CD4-positive, alpha-beta T cell (primary cell): Measurements from ENCODE around the gene KRT2. TPM values are rescaled to one million over a fixed set of nuclear protein-coding genes. Genes with fewer than 3 reads are reported as not detected.

Experiments
- ATAC-seq: fragments of 200-7000 bp; cut with Tn5 transposase; one replicate; pipeline ENCODE4 v1.10.0; 2022; ENCODE audit warnings: mild to moderate bottlenecking; ENCODE audit not compliant: poor library complexity
- CTCF ChIA-PET: fragments of 350-600 bp; sonication (Branson Sonifier 250); formaldehyde crosslinking; loops from one replicate; lab custom pipeline; 2021; ENCODE audit warnings: antibody characterized with exemption, inconsistent platforms; lab: Charles Lee
- POLR2A ChIA-PET: fragments of 350-600 bp; sonication (Branson Sonifier 250); formaldehyde crosslinking; loops from one replicate; lab custom pipeline; 2021; ENCODE audit warnings: antibody characterized with exemption, inconsistent platforms; lab: Charles Lee
- DNase-seq, 14 experiments: peaks; one replicate each; pipeline ENCODE4 v3.0.0-alpha.2; 2013 to 2020; ENCODE audit warnings: mixed read lengths in 2 of 14
- H3K27ac ChIP-seq, 2 donors: one replicate each; pipeline versions ENCODE4 v1.5.1 to v1.7.0; 2013; ENCODE audit warnings: low read length in 2 of 2, low read depth in 1 of 2, mild to moderate bottlenecking in 1 of 2
- H3K27me3 ChIP-seq, 2 experiments: 1 replicate in 1 of 2; 2 replicates in 1 of 2; pipeline versions ENCODE4 v1.6.1 to v1.7.0; 2013; ENCODE audit warnings: low read length in 2 of 2, control low read depth in 1 of 2, mild to moderate bottlenecking in 1 of 2, moderate library complexity in 1 of 2; ENCODE audit not compliant: insufficient read depth in 2 of 2, control insufficient read depth in 1 of 2
- H3K36me3 ChIP-seq: one replicate; pipeline ENCODE4 v1.6.1; 2013; ENCODE audit warnings: low read length, control low read depth; ENCODE audit not compliant: insufficient read depth
- H3K4me1 ChIP-seq: one replicate; pipeline ENCODE4 v1.6.1; 2013; ENCODE audit warnings: low read length, control low read depth; ENCODE audit not compliant: insufficient read depth
- H3K4me3 ChIP-seq: one replicate; pipeline ENCODE4 v1.5.1; 2013; ENCODE audit warnings: mild to moderate bottlenecking, low read length, moderate library complexity
- H3K9me3 ChIP-seq, 2 experiments: 1 replicate in 1 of 2; 2 replicates in 1 of 2; pipeline versions ENCODE4 v1.6.1 to v1.7.0; 2013; ENCODE audit warnings: low read length in 2 of 2, mild to moderate bottlenecking in 2 of 2, control low read depth in 1 of 2, moderate library complexity in 1 of 2; ENCODE audit not compliant: control insufficient read depth in 1 of 2, insufficient read depth in 1 of 2
- H3K27ac Mint-ChIP-seq: one replicate; pipeline ENCODE4 v1.8.0; 2020; ENCODE audit warnings: mixed read lengths
- H3K27me3 Mint-ChIP-seq: one replicate; pipeline ENCODE4 v1.8.0; 2021; ENCODE audit warnings: mixed read lengths
- H3K36me3 Mint-ChIP-seq: one replicate; pipeline ENCODE4 v1.8.0; 2021; ENCODE audit warnings: low read depth, mixed read lengths
- H3K4me1 Mint-ChIP-seq: one replicate; pipeline ENCODE4 v1.8.0; 2021; ENCODE audit warnings: low read depth, mixed read lengths
- H3K4me3 Mint-ChIP-seq: one replicate; pipeline ENCODE4 v1.8.0; 2020; ENCODE audit warnings: mild to moderate bottlenecking, mixed read lengths
- H3K9me3 Mint-ChIP-seq: one replicate; pipeline ENCODE4 v1.8.0; 2020; ENCODE audit warnings: mixed read lengths
- intact Hi-C, 2 experiments: fragments of 100-400 bp; cut with DNase I in 1 of 2; cut with micrococcal nuclease in 1 of 2; formaldehyde crosslinking; loops; one replicate each; pipeline versions ENCODE4 v1.15.1 to v1.9.0; 2023 to 2025; cut with DNase I, micrococcal nuclease
- total RNA-seq, 174 experiments: library from RNA in 2 of 174; stranded (reverse) in 2 of 174; gene quantifications; one replicate each; pipeline ENCODE4 v1.2.3 and lab custom pipeline; 2021 to 2026
- TF ChIP-seq, protein P1 (sequence below): fragments of 200-600 bp; IDR thresholded peaks from one replicate; pipeline ENCODE4 v1.8.0; 2022; ENCODE audit warnings: antibody characterized with exemption, mild to moderate bottlenecking

KRT2 gene
- total RNA-seq, 2 experiments from 2014 or later, result 1.7 to 2.1 TPM

DNA sequence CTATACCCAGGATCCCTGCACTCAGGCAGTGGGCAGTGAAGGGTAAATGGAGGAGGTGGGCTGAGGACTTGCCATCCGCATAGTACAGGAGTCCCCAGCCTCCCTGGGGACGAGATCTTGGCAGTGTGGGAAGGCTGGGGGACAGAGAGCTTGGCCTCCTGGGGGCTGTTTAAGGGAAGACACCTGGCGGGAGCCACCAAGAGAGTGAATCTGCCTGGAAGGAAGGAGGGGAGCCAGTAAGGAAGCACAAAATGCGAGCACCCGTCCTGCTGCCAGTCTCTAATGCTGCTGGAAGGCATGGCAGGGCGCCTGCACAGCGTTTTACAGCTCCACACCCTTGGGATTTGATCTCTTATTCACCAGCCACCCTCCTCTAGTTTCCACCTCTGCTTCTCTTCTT, 7.4 kb upstream of the KRT2 start:
- Mint-ChIP-seq H3K36me3 (no peaks in the 10 kb centered on the region), H3K4me1 (peaks cover 36% of the 10 kb centered on the region), H3K9me3 (no peaks in the 10 kb centered on the region), H3K4me3 (no peak overlapping the region), H3K27me3 (no peaks in the 10 kb centered on the region), H3K27ac (no peak overlapping the region)
- TF ChIP-seq, protein P1, sequence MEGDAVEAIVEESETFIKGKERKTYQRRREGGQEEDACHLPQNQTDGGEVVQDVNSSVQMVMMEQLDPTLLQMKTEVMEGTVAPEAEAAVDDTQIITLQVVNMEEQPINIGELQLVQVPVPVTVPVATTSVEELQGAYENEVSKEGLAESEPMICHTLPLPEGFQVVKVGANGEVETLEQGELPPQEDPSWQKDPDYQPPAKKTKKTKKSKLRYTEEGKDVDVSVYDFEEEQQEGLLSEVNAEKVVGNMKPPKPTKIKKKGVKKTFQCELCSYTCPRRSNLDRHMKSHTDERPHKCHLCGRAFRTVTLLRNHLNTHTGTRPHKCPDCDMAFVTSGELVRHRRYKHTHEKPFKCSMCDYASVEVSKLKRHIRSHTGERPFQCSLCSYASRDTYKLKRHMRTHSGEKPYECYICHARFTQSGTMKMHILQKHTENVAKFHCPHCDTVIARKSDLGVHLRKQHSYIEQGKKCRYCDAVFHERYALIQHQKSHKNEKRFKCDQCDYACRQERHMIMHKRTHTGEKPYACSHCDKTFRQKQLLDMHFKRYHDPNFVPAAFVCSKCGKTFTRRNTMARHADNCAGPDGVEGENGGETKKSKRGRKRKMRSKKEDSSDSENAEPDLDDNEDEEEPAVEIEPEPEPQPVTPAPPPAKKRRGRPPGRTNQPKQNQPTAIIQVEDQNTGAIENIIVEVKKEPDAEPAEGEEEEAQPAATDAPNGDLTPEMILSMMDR, result no peak
- POLR2A ChIA-PET, result no interaction called here
- H3K4me3 ChIP-seq, result no peak overlapping the region
- no peak overlapping the region for H3K27ac ChIP-seq
- intact Hi-C loops, result no loop called here
- H3K4me1 ChIP-seq, result peaks cover 8% of the 10 kb centered on the region
- DNase-seq, result no peak
- H3K9me3 ChIP-seq, result no peaks in the 10 kb centered on the region
- H3K27me3 ChIP-seq, result no peaks in the 10 kb centered on the region
- ATAC-seq, result no peak
- CTCF ChIA-PET, result no interaction called here
- H3K36me3 ChIP-seq, result no peaks in the 10 kb centered on the region

DNA sequence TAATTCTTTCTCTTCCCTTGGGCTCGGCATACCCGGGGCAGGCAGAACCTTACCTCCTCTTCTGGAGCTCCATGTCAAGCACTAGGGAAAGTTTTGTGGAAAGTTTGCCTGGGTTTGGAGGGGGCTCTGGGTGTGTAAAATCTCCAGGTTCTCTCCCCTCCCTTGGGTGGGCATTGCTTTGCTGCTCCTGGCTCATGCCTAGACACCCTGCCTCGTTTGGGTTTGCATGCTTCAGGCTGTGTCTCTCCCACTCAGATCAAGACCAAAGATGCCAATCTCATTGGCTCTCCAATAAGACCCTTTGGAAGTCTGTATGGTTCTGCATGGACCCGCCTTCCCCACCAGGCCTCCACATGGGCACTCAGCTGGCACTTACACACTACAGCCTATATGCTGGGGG, 6.2 kb upstream of the KRT2 start:
- no peak overlapping the region for H3K27ac Mint-ChIP-seq
- no peaks in the 10 kb centered on the region for H3K27me3 Mint-ChIP-seq
- H3K27ac ChIP-seq, result no peak overlapping the region
- no peaks in the 10 kb centered on the region for H3K27me3 ChIP-seq
- ChIA-PET POLR2A (no interaction called here), CTCF (no interaction called here)
- peaks cover 43% of the 10 kb centered on the region for H3K4me1 Mint-ChIP-seq
- H3K4me1 ChIP-seq, result peaks cover 8% of the 10 kb centered on the region
- no peaks in the 10 kb centered on the region for H3K36me3 ChIP-seq
- TF ChIP-seq, protein P1, result no peak
- no peaks in the 10 kb centered on the region for H3K9me3 ChIP-seq
- ATAC-seq, result no peak
- no peak overlapping the region for H3K4me3 ChIP-seq
- no peaks in the 10 kb centered on the region for H3K9me3 Mint-ChIP-seq
- H3K4me3 Mint-ChIP-seq, result no peak overlapping the region
- H3K36me3 Mint-ChIP-seq, result no peaks in the 10 kb centered on the region
- no peak for DNase-seq
- intact Hi-C loops, result no loop called here

DNA sequence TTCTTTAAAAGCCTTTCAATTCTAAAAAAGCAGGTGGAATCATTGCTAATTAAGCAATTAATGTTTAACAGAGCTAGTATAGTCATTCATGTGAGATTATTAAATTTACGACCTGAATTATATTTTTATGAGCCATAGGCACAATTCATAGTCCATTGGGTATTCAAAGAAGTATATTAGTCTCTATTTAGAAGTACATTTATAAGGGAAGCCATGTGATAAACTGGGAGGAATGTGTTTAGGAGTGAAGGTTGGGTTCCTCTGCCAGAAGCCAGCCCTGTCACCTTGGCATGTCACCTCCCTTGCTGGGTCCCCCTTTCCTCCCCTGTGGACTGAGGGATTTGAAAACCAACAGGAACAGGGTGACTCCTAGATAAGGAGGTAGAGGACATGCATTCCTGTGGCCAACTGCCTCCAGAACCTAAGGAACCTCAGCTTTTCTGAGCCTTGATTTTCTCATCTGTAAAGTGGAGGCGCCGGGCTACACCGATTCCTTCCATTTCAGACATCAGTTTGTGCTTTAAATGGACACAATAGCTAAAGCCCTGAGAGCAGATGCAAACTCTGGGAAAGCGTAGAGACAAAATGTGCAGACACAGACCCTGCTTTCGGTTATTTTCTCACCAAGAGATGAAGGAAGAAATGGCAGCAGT, 5.4 kb upstream of the KRT2 start:
- Histone ChIP-seq H3K36me3 (no peaks in the 10 kb centered on the region), H3K9me3 (no peaks in the 10 kb centered on the region), H3K4me3 (no peak overlapping the region), H3K27me3 (no peaks in the 10 kb centered on the region), H3K4me1 (peaks cover 5% of the 10 kb centered on the region), H3K27ac (no peak overlapping the region)
- no peaks in the 10 kb centered on the region for H3K36me3 Mint-ChIP-seq
- H3K4me3 Mint-ChIP-seq, result no peak overlapping the region
- ChIA-PET POLR2A (interaction anchor here (2.5 kb wide), 1 partner anchor 71 kb away, joined by 8 read pairs; no protein-coding TSS in a partner anchor), CTCF (no interaction called here)
- DNase-seq (no peak), ATAC-seq (no peak)
- H3K27me3 Mint-ChIP-seq, result no peaks in the 10 kb centered on the region
- peaks cover 45% of the 10 kb centered on the region for H3K4me1 Mint-ChIP-seq
- H3K9me3 Mint-ChIP-seq, result no peaks in the 10 kb centered on the region
- TF ChIP-seq, protein P1, result no peak
- H3K27ac Mint-ChIP-seq, result no peak overlapping the region
- intact Hi-C loops, result no loop called here
